Activated naive CD8-positive, alpha-beta T cell treated with anti-CD3 and anti-CD28 coated beads, Interleukin-2, amount 50 U/mL, for 24 hours (primary cell): Measurements from ENCODE around the gene ARID3C.
"Not testable (repeated sequence)": the region's sequence is repeated elsewhere in the genome, so short reads cannot be mapped to it uniquely, and the experiment has no call there.

Source experiments
- ATAC-seq: fragments of 150-1000 bp; cut with Tn5 transposase; one replicate; pipeline ENCODE4 v1.10.0; 2021
- DNase-seq: peaks from one replicate; pipeline ENCODE4 v3.0.0; 2021
- H3K27ac Mint-ChIP-seq: one replicate; pipeline ENCODE4 v1.8.0; 2021; ENCODE audit warnings: mild to moderate bottlenecking, mixed read lengths
- H3K27me3 Mint-ChIP-seq: one replicate; pipeline ENCODE4 v1.8.0; 2021; ENCODE audit warnings: mixed read lengths
- H3K36me3 Mint-ChIP-seq: one replicate; pipeline ENCODE4 v1.8.0; 2021; ENCODE audit warnings: low read depth, mixed read lengths
- H3K4me1 Mint-ChIP-seq: one replicate; pipeline ENCODE4 v1.8.0; 2021; ENCODE audit warnings: mixed read lengths
- H3K4me3 Mint-ChIP-seq: one replicate; pipeline ENCODE4 v1.8.0; 2021; ENCODE audit warnings: mild to moderate bottlenecking, moderate library complexity, mixed read lengths
- H3K9me3 Mint-ChIP-seq: one replicate; pipeline ENCODE4 v1.8.0; 2021; ENCODE audit warnings: mixed read lengths

The ARID3C gene

DNA sequence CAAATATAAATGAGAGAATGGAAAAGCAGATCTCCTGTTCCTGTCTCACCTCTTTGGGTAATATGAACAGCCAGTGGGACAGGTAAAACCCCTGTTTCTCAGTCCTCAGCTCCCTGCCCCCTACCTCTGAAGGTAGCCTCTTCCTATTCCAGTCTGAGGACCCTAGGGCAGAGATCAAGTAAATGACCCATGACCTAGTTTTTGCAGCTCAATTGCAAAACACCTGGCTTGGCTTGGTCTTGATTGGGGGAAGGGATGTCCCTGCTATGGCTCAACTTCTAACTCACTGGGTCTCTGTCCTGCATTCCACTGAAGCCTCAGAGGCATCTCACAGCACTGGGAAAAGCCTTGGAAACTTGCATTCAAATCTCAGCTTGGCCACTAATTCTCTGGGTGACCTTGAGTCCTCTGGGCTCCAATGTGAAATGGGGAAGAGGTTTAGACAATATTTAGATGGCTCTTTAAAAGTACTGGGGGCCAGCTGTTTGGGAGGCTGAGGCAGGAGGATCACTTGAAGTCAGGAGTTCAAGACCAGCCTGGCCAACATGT, 16.0 kb upstream of the ARID3C start:
- Mint-ChIP-seq H3K9me3 (no peaks in the 10 kb centered on the region), H3K27me3 (no peaks in the 10 kb centered on the region), H3K4me3 (no peak overlapping the region), H3K4me1 (peaks cover 28% of the 10 kb centered on the region), H3K36me3 (peaks cover 17% of the 10 kb centered on the region), H3K27ac (no peak overlapping the region)
- DNase-seq: no peak
- no peak for ATAC-seq

DNA sequence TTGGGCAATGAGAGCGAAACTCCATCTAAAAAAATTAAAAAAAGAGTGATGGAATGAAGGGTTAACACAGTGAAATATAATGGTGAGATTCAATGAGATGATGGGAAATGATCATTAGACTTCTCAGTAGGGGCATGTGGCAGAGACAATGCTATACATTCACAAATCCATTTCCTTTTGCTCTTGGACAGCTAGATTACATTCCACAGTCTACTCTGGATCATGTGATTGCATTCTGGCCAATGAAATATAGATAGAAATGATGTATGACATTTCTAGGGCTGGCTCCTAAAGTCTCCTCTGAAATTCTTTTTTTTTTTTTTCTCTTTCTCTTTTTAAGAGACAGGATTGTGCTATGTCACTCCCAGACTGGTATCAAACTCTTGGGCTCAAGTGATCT, 13.8 kb upstream of the ARID3C start:
- Mint-ChIP-seq H3K9me3 (no peaks in the 10 kb centered on the region), H3K4me3 (no peak overlapping the region), H3K27ac (no peak overlapping the region), H3K27me3 (no peaks in the 10 kb centered on the region), H3K4me1 (peaks cover 30% of the 10 kb centered on the region), H3K36me3 (peaks cover under 1% of the 10 kb centered on the region)
- ATAC-seq (no peak), DNase-seq (no peak)

DNA sequence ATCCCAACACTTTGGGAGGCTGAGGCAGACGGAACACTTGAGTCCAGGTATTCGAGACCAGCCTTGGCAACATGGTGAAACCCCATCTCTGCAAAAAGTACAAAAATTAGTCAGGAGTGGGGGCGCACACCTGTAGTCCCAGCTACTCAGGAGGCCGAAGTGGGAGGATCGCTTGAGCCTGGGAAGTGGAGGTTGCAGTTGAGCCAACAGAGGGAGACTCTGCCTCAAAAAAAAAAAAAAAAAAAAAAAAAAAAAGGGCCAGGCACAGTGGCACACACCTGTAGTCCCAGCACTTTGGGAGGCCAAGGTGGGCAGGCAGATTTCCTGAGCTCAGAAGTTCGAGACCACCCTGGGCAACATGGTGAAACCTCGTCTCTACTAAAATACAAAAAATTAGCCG, 10.5 kb upstream of the ARID3C start:
- Mint-ChIP-seq H3K36me3 (peaks cover 21% of the 10 kb centered on the region), H3K4me1 (peaks cover 32% of the 10 kb centered on the region)
- not testable (repeated sequence) for H3K4me3 Mint-ChIP-seq, H3K27me3 Mint-ChIP-seq, ATAC-seq, H3K9me3 Mint-ChIP-seq, DNase-seq, H3K27ac Mint-ChIP-seq

DNA sequence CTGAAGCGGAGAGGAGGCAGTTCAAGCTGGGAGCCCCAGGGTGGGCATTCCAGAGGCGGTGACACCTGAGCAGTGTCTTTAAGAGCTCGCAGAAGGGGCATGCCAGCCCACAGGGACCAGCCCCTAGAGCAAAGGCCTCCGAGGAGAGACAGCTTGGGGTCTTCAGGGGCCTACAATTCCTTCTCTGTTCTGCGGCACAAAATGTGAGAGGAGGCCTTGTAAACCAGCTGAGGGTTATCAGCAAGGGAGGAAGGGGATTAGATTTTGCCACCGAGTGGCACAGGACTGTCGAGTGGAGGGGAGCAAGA, 9.2 kb upstream of the ARID3C start:
- ATAC-seq (no peak), DNase-seq (no peak)
- Mint-ChIP-seq H3K27ac (peak overlapping the region; percentile 94), H3K4me1 (peaks cover 36% of the 10 kb centered on the region), H3K27me3 (no peaks in the 10 kb centered on the region), H3K4me3 (peak overlapping the region; percentile 97), H3K9me3 (no peaks in the 10 kb centered on the region), H3K36me3 (peaks cover 23% of the 10 kb centered on the region)

DNA sequence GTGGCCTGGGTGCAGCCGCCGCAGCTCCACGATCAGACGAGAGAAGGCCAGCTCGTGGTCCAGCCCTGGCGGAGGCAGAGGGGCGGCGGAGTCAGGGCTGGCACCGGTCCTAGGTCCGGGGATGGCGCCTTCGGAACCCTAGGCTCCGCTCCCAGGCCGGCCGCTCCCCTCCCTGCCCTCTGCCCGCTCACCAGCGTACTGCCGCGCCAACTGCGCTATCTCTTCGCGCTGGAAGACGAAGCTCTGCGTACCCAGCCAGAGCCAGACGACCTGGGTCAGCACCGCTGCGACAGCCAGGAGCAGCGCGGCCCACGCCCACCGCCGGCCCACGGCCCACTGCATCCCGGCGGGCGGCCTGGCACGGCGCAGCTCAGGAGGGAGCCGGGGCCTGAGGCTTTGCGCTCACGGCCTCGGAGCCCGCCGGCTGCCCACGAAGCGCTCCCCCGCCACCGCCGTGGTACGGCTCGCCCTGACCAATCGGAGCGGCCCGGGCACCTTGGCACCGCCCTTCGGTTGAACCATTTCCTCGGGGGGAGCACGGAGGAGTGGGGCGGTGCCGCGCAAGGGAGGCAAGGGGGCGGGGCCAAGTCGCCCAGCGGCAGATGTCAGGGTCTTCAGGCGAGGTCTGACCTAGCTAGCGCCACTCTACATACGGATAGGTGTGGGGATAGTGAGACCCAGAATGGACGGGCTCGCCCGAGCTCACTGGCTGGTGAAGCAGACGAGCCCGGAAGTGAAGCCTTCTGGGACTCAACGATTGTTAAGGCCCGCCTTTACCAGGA, 8.7 kb upstream of the ARID3C start, which contains the start of gene SIGMAR1:
SIGMAR1 (minus strand) TSS at position 432 of the 782 bp plus-strand sequence; CDS start at position 342, 90 bp downstream.
- Mint-ChIP-seq H3K4me1 (peaks cover 36% of the 10 kb centered on the region), H3K27ac (peak within 1 kb of the TSS; percentile 94), H3K9me3 (no peaks in the 10 kb centered on the region), H3K36me3 (peaks cover 23% of the 10 kb centered on the region), H3K27me3 (no peaks in the 10 kb centered on the region), H3K4me3 (peak within 1 kb of the TSS; percentile 97)
- ATAC-seq (peak; percentile 91), DNase-seq (peak; percentile 94)

DNA sequence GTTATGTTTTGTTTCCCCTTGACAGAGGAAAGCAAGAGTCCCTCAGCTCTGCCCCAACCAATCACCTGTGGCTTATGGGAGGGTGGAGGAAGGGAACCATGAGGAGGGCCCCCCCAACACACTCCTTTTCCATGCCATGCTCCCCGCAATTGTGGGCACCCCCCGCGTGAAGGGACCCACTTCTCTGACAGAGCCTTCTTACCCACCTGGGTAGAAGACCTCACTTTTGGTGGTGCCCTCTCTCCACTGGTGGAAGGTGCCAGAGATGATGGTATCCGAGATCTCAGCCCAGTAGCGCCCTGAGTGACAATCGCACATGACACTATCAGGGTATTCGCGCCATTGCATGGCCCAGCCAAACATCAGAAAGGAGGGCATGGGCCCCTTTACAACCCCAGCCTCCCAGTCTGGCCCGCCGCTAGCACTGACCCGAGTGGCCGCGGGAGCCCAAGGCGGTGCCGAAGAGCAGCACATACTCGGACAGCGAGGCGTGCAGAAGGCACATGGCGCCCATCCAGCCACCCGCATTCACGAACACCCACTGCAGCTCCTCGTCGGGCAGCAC, 8.0 kb upstream of the ARID3C start:
- no peaks in the 10 kb centered on the region for H3K9me3 Mint-ChIP-seq
- DNase-seq: no peak
- no peaks in the 10 kb centered on the region for H3K27me3 Mint-ChIP-seq
- H3K4me3 Mint-ChIP-seq: peak overlapping the region; percentile 97
- H3K27ac Mint-ChIP-seq: peak overlapping the region; percentile 94
- no peak for ATAC-seq
- peaks cover 23% of the 10 kb centered on the region for H3K36me3 Mint-ChIP-seq
- H3K4me1 Mint-ChIP-seq: peaks cover 36% of the 10 kb centered on the region

DNA sequence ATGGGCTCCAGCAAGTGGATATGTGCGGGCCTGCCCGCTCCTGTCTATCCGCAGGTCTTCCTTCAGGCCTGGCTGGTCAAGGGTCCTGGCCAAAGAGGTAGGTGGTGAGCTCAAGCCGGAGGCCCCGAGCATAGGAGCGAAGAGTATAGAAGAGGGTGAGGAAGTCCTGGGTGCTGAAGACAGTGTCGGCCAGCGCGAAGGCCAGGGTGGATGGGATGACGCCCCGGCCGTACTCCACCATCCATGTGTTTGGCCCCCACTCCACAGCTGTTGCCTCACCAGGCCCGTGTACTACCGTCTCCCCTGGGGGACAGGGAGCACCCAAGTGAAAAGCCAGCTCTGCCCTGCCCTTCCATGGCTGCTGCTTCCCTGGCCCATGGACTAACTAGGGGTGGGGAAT, 6.7 kb upstream of the ARID3C start:
- peak overlapping the region; percentile 97 for H3K4me3 Mint-ChIP-seq
- H3K9me3 Mint-ChIP-seq: no peaks in the 10 kb centered on the region
- DNase-seq: no peak
- H3K27me3 Mint-ChIP-seq: peaks cover 3% of the 10 kb centered on the region
- H3K36me3 Mint-ChIP-seq: peaks cover 23% of the 10 kb centered on the region
- peaks cover 34% of the 10 kb centered on the region for H3K4me1 Mint-ChIP-seq
- no peak for ATAC-seq
- H3K27ac Mint-ChIP-seq: no peak overlapping the region

DNA sequence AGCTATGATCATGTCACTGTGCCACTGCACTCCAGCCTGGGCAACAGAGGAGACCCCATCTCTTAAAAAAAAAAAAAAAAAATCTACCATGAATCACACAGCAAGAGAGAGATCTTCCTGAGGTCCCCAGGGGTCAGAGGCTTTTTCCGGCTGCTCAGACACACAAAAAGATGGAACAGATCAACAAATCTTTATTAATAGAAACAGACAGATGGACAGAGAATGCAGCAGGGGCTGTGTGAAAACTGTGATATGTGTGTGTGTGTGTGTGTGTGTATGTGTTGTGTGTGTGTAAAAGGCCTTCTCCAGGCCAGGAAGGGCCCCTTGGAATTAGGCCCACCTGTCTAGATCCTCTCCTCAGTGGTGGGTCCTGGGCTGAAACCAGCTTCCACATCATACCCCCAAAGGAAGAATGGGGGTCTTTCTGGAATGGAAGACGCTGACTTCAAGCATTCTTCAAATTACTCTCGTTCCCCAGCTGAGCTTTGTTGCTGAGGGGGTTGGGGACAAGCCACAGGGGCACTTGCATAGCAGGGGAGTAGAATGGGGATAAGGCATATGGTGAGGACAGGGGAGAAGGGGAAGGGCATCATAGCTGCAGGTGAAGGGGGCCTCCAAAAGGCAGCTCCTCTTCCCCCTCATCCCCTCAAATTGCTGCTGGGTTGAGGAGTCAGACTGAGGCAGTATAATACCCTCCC, 5.8 kb upstream of the ARID3C start:
- ATAC-seq: no peak
- Mint-ChIP-seq H3K27ac (no peak overlapping the region), H3K36me3 (peaks cover 23% of the 10 kb centered on the region), H3K4me3 (no peak overlapping the region), H3K27me3 (peaks cover 11% of the 10 kb centered on the region), H3K9me3 (no peaks in the 10 kb centered on the region), H3K4me1 (peaks cover 34% of the 10 kb centered on the region)
- DNase-seq: no peak

DNA sequence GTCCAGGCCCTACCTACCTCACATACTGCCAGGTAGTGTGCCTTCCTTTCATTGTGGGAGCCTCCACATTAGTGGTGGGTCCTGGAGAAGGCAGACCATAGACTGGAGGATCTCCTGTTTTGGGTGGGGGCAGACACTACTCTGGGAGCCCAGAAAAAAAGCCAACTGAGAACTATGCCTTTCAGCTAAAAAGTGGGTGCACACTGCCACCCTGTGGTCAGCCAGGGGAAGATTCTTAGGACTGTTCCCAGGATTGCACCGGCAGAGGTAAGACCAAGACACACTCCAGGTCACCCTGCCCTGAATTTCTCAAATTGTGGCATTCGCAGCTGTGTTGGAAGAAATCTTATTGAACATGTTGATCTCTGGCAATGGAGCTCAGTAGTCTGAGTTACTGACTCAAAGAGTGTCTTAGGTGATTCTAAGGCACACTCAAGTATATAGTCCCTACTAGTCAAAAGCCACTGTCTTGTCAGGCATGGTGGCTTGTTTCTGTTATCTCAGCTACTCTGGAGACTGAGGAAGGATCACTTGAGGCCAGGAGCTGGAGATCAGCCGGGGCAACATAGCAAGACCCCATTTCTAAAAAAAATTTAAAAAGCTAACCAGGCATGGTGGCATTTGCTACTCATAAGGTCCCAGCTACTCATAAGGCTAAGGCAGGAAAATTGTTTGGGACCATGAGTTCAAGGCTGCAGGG, 5.1 kb upstream of the ARID3C start:
- DNase-seq (peak; percentile 76), ATAC-seq (peak; percentile 26)
- H3K4me3 Mint-ChIP-seq: peak overlapping the region; percentile 10
- H3K36me3 Mint-ChIP-seq: peaks cover 23% of the 10 kb centered on the region
- H3K9me3 Mint-ChIP-seq: no peaks in the 10 kb centered on the region
- H3K4me1 Mint-ChIP-seq: peaks cover 38% of the 10 kb centered on the region
- peak overlapping the region; percentile 11 for H3K27ac Mint-ChIP-seq
- H3K27me3 Mint-ChIP-seq: peaks cover 18% of the 10 kb centered on the region

DNA sequence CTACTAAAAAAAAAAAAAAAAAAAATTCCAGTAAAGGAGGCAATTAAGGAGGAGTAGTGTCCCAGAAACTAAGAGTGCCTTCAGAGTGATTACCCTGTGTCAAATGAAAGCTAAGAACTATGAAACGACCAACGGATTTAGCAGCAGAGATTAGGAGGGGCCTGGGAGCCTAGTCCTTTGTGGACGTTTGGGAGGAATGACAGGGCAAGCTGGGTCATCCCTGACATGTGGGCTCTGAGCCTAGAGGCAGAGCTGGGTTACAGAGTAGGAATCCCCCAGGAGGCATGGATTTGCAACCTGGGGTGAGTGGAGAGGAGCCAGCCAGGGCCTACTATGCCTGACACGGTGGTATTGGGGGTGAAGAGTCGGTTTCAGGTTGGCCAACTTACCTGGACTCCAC, 4.3 kb upstream of the ARID3C start:
- peaks cover 24% of the 10 kb centered on the region for H3K27me3 Mint-ChIP-seq
- no peak overlapping the region for H3K27ac Mint-ChIP-seq
- H3K4me3 Mint-ChIP-seq: no peak overlapping the region
- H3K4me1 Mint-ChIP-seq: peaks cover 35% of the 10 kb centered on the region
- DNase-seq (no peak), ATAC-seq (no peak)
- peaks cover 23% of the 10 kb centered on the region for H3K36me3 Mint-ChIP-seq
- H3K9me3 Mint-ChIP-seq: no peaks in the 10 kb centered on the region

DNA sequence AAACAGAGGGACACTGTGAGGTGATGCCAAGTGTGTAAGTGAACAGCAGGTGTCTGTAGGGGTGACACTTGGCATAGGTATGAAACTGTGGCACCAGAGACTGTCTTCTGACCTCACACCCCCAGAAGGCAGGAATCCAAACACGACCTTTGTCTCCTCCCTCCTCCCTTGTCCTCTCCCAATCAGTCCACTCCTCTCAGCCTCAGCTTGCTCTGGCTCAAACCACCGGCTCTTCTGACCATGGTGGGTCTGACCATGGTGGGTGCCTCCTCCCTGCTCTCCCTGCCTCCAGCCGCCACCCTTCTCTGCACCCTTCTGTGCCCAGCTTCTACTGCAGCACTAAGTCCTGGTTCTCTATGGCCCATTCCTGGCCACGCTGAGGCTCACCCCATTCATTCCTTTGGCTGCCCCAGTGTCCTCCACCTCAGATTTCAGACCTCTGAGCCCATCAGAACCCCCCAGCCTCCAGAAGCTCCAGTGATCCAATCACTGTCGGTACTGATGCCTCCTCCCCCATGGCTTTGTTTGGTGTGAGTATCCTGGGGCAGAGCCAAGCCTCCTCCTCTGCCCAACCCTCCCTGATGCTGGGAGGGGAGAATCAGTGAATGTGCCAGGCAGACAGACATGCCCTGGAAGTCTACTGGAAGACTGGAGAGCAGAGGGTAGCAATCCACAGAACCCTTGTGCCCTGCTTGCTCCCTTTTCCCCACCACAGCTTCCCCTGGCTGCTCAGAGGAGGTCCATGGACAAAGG, 1.7 kb upstream of the ARID3C start:
- DNase-seq: no peak
- peaks cover 22% of the 10 kb centered on the region for H3K4me1 Mint-ChIP-seq
- H3K27me3 Mint-ChIP-seq: peaks cover 48% of the 10 kb centered on the region
- H3K36me3 Mint-ChIP-seq: peaks cover 12% of the 10 kb centered on the region
- H3K9me3 Mint-ChIP-seq: no peaks in the 10 kb centered on the region
- H3K4me3 Mint-ChIP-seq: no peak overlapping the region
- no peak for ATAC-seq
- no peak overlapping the region for H3K27ac Mint-ChIP-seq

DNA sequence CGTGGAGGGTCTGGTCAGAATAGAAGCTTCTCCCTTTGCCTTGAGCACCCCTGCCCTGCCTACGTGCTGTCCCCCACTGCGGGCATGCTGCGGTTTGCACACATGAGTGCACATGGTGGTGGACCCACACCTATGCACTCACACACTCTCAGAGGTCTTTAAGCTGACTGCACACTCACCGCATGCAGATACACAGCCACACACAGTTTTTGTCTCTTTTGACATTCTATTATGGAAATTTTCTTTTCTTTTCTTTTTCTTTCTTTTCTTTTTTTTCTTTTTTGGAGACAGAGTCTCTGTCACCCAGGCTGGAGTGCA, 584 bp upstream of the ARID3C start:
- no peaks in the 10 kb centered on the region for H3K9me3 Mint-ChIP-seq
- ATAC-seq: peak; percentile 1
- H3K27ac Mint-ChIP-seq: no peak overlapping the region
- peaks cover 3% of the 10 kb centered on the region for H3K36me3 Mint-ChIP-seq
- peaks cover 18% of the 10 kb centered on the region for H3K4me1 Mint-ChIP-seq
- H3K27me3 Mint-ChIP-seq: peaks cover 53% of the 10 kb centered on the region
- DNase-seq: no peak
- H3K4me3 Mint-ChIP-seq: peak overlapping the region; percentile 60

DNA sequence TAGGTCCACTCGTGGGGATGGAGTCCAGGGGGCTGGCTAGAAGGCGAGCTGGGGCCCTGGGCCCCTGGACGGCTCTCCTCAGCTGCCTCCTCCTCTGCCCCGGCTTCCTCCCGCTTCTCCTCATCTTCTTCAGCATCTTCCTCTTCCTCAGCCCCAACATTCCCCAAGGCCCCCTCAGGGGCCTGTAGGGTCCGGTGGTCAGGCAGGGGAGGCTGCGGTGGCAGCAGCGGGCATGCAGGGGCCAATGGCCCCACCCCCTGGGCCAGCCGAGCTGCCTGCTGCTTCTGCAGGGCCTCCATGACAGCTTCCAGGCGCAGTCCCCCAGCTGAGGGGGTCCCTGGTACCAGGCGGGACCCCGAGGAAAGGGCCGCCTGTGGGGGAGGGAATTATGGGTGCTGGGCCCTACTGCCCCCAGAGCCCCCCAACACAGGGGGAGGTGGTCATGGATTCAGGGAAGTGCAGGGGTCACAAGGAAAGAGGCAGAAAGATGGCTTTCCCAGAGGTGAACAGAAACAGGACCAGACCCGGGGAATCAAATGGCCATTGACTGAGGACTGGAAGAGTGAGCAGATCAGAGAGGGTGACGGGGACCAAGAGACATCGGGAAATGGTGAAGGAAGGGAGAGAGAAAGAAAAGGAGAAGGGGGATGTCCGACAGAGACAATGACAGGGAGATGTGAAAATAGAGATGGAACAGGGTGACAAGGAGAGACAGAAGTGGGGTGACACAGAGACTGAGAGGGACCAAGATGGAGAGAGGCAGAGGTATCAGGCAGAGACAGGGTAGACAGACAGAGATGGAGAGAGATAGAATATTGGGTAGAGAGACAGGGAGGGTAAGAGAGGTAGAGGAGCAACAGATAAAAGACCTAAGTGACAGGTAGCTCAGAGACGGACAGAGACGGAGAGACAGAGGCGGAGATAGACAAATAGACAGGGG, 880 bp downstream of the ARID3C start:
- no peak for ATAC-seq
- peak overlapping the region; percentile 27 for H3K27ac Mint-ChIP-seq
- no peaks in the 10 kb centered on the region for H3K9me3 Mint-ChIP-seq
- H3K36me3 Mint-ChIP-seq: no peaks in the 10 kb centered on the region
- no peak for DNase-seq
- peak overlapping the region; percentile 76 for H3K4me3 Mint-ChIP-seq
- H3K27me3 Mint-ChIP-seq: peaks cover 66% of the 10 kb centered on the region
- peaks cover 23% of the 10 kb centered on the region for H3K4me1 Mint-ChIP-seq
